ENCODE measurements around the gene MBOAT1.
"Not testable (repeated sequence)": the region's sequence is repeated elsewhere in the genome, so short reads cannot be mapped to it uniquely, and the experiment has no call there.

Gene MBOAT1

GRCh38 chr6:20168690-20169089 is 43.6 kb downstream of the MBOAT1 start:
- DNase-seq, result no peak

GRCh38 chr6:20167601-20168000 is 44.7 kb downstream of the MBOAT1 start:
- no peak for DNase-seq

- no peak for DNase-seq
These were observed 46.1 kb downstream of the MBOAT1 start for GRCh38 chr6:20166210-20166609.

GRCh38 chr6:20162515-20162914 is 49.8 kb downstream of the MBOAT1 start:
- no peak for DNase-seq

GRCh38 chr6:20160541-20161283 is 51.6 kb downstream of the MBOAT1 start:
- DNase-seq, result no peak

- DNase-seq, result no peak
These were observed 52.3 kb downstream of the MBOAT1 start for GRCh38 chr6:20159781-20160540.

- DNase-seq, result no peak
These were observed 53.2 kb downstream of the MBOAT1 start for GRCh38 chr6:20159098-20159497.

- no peak for DNase-seq
These were observed 53.6 kb downstream of the MBOAT1 start for GRCh38 chr6:20158676-20159075.

- no peak for DNase-seq
These were observed 55.4 kb downstream of the MBOAT1 start for GRCh38 chr6:20156824-20157223.

- DNase-seq, result no peak
These were observed 57.5 kb downstream of the MBOAT1 start for GRCh38 chr6:20154753-20155152.

GRCh38 chr6:20153194-20153593 is 59.1 kb downstream of the MBOAT1 start:
- no peak for DNase-seq

GRCh38 chr6:20148433-20148832 is 63.8 kb downstream of the MBOAT1 start:
- DNase-seq, result no peak

- no peak for DNase-seq
These were observed 64.8 kb downstream of the MBOAT1 start for GRCh38 chr6:20147469-20147868.

- not testable (repeated sequence) for DNase-seq
These were observed 65.4 kb downstream of the MBOAT1 start for GRCh38 chr6:20146831-20147230.

GRCh38 chr6:20146291-20146690 is 66.0 kb downstream of the MBOAT1 start:
- no peak for DNase-seq

GRCh38 chr6:20142866-20143265 is 69.4 kb downstream of the MBOAT1 start:
- DNase-seq, result no peak

GRCh38 chr6:20141931-20142330 is 70.3 kb downstream of the MBOAT1 start:
- no peak for DNase-seq

- DNase-seq, result not testable (repeated sequence)
These were observed 72.9 kb downstream of the MBOAT1 start for GRCh38 chr6:20139127-20139963.

- no peak for DNase-seq
These were observed 74.4 kb downstream of the MBOAT1 start for GRCh38 chr6:20137837-20138236.

- no peak for DNase-seq
These were observed 75.0 kb downstream of the MBOAT1 start for GRCh38 chr6:20137240-20137639.

GRCh38 chr6:20135677-20136268 is 76.5 kb downstream of the MBOAT1 start:
- DNase-seq, result no peak

GRCh38 chr6:20134613-20135012 is 77.7 kb downstream of the MBOAT1 start:
- DNase-seq, result no peak
